Measurements from ENCODE around the gene DYSF. TPM values are rescaled to one million over a fixed set of nuclear protein-coding genes. Genes with fewer than 3 reads are reported as not detected.

DYSF gene
- total RNA-seq, 8 experiments from 2014 or later = 0.33 to 14.7 (median 0.83) TPM

GRCh38 chr2:71725836-71726235 lies 272.5 kb downstream of the DYSF start:
- H3K27ac ChIP-seq = no peak overlapping the region
- in situ Hi-C loops (cut with MboI; ENCODE audit: low pct_unique_long_range_greater_than_20kb in 2 of 9, low sequenced_read_pairs in 9 of 9, unreplicated experiment in 9 of 9) = no loop called here
- no peak overlapping the region for H3K4me3 ChIP-seq
- H3K4me1 ChIP-seq (replicated peaks in 1 of 2) = peaks cover 0 to 3% of the 10 kb centered on the region in 2 donors
- no peak for ATAC-seq (replicated peaks in 6 of 8)

- 50 to 100% (median 81%) methylated on average over 1 of the region's 2 CpGs; no CpG with 5 or more reads in 4 of the 10 experiments for WGBS, 10 experiments
- Histone ChIP-seq H3K4me3 (no peak overlapping the region), H3K27ac (no peak overlapping the region), H3K4me1 (replicated peaks in 1 of 2) (no peaks in the 10 kb centered on the region)
- in situ Hi-C loops (cut with MboI; ENCODE audit: low pct_unique_long_range_greater_than_20kb in 2 of 9, low sequenced_read_pairs in 9 of 9, unreplicated experiment in 9 of 9) = no loop called here
- no peak for ATAC-seq (replicated peaks in 6 of 8)
Observed at GRCh38 chr2:71727562-71727961, 274.2 kb downstream of the DYSF start.

- in situ Hi-C loops (cut with MboI; ENCODE audit: low pct_unique_long_range_greater_than_20kb in 2 of 9, low sequenced_read_pairs in 9 of 9, unreplicated experiment in 9 of 9) = no loop called here
- no peak overlapping the region for H3K27ac ChIP-seq
- no peak for ATAC-seq (replicated peaks in 6 of 8)
- no peaks in the 10 kb centered on the region for H3K4me1 ChIP-seq (replicated peaks in 1 of 2)
- 25 to 100% (median 85%) methylated on average over 1 of the region's 1 CpG; no CpG with 5 or more reads in 4 of the 10 experiments for WGBS, 10 experiments
- H3K4me3 ChIP-seq = no peak overlapping the region
Observed at GRCh38 chr2:71728036-71728435, 274.7 kb downstream of the DYSF start.

GRCh38 chr2:71730785-71731383 lies 277.5 kb downstream of the DYSF start:
- H3K4me1 ChIP-seq (replicated peaks in 1 of 2) = no peaks in the 10 kb centered on the region
- in situ Hi-C loops (cut with MboI; ENCODE audit: low pct_unique_long_range_greater_than_20kb in 2 of 9, low sequenced_read_pairs in 9 of 9, unreplicated experiment in 9 of 9) = no loop called here

GRCh38 chr2:71734620-71735019 lies 281.3 kb downstream of the DYSF start:
- in situ Hi-C loops (cut with MboI; ENCODE audit: low pct_unique_long_range_greater_than_20kb in 2 of 9, low sequenced_read_pairs in 9 of 9, unreplicated experiment in 9 of 9) = no loop called here
- no peaks in the 10 kb centered on the region for H3K4me1 ChIP-seq (replicated peaks in 1 of 2)
- H3K27ac ChIP-seq = no peak overlapping the region
- H3K4me3 ChIP-seq = no peak overlapping the region
- no peak for ATAC-seq (replicated peaks in 6 of 8)

More at GRCh38 chr2:71730785-71731383, 277.5 kb downstream of the DYSF start:
- Histone ChIP-seq H3K27ac (no peak overlapping the region), H3K4me3 (no peak overlapping the region)
- WGBS, 10 experiments = 0 to 100% (median 40%) methylated on average over 1 to 6 of the region's 17 CpGs; no CpG with 5 or more reads in 3 of the 10 experiments
- ATAC-seq (replicated peaks in 6 of 8) = no peak

- in situ Hi-C loops (cut with MboI; ENCODE audit: low pct_unique_long_range_greater_than_20kb in 2 of 9, low sequenced_read_pairs in 9 of 9, unreplicated experiment in 9 of 9) = no loop called here
- no peak overlapping the region for H3K27ac ChIP-seq
- H3K4me1 ChIP-seq (replicated peaks in 1 of 2) = no peaks in the 10 kb centered on the region
- WGBS, 10 experiments = 40 to 100% (median 55%) methylated on average over 1 of the region's 1 CpG; no CpG with 5 or more reads in 4 of the 10 experiments
- no peak overlapping the region for H3K4me3 ChIP-seq
- no peak for ATAC-seq (replicated peaks in 6 of 8)
Observed at GRCh38 chr2:71735676-71736075, 282.3 kb downstream of the DYSF start.

Other genes with a start within 250 kb of the DYSF start
- 10 to 100 TPM in 4 of 8 experiments, 1 to 10 TPM in 3, under 1 TPM in 1; 0.66 to 16.5 (median 10.3) TPM for gene PAIP2B, start 226.5 kb upstream of the DYSF start, total RNA-seq
- gene ZNF638, start 121.8 kb upstream of the DYSF start, total RNA-seq = 100 to 1,000 TPM; 110 to 227 (median 183) TPM

Measured in motor neuron (in vitro differentiated cells).